MM.1S (cell line): ENCODE results near the gene DNAJC17.

Experiments
- CTCF ChIP-seq: fragments of 300-600 bp; sonication (generic); IDR thresholded peaks from 2 replicates; pipeline ENCODE4 v1.5.1; 2016; ENCODE audit warnings: antibody characterized with exemption, low read length, mixed read lengths
- EZH2 ChIP-seq: fragments of 300-600 bp; sonication (generic); optimal IDR thresholded peaks from 2 replicates; pipeline ENCODE3; 2017; ENCODE audit warnings: low read depth, mild to moderate bottlenecking, antibody characterized with exemption, low read length, mixed read lengths

GRCh38 chr15:40785814-40786213 lies 21.5 kb downstream of the DNAJC17 start:
- TF ChIP-seq EZH2 (no peak), CTCF (no peak)
